Upper lobe of left lung (tissue), 6 donors: ENCODE measurements around the gene FLT1. TPM values are rescaled to one million over a fixed set of nuclear protein-coding genes. Genes with fewer than 3 reads are reported as not detected.

Experiments
- ATAC-seq, 2 donors: fragments of 200-7000 bp; cut with Tn5 transposase; one replicate each; pipeline ENCODE4 v1.9.1; 2022; ENCODE audit warnings: mild to moderate bottlenecking in 2 of 2, moderate library complexity in 2 of 2; ENCODE audit not compliant: low FRiP score in 2 of 2
- DNase-seq, 2 donors: peaks; one replicate each; pipeline ENCODE4 v3.0.0-alpha.2; 2019 to 2020
- H3K27ac ChIP-seq, 4 donors: fragments of 200-600 bp; sonication (generic); one replicate each; pipeline ENCODE4 v1.5.1; 2016 to 2019
- H3K27me3 ChIP-seq, 4 donors: fragments of 200-600 bp; sonication (generic); one replicate each; pipeline ENCODE4 v1.5.1; 2017 to 2019
- H3K36me3 ChIP-seq, 4 donors: fragments of 200-600 bp; sonication (generic); one replicate each; pipeline ENCODE4 v1.5.1; 2016 to 2019
- H3K4me1 ChIP-seq, 4 donors: fragments of 200-600 bp; sonication (generic); one replicate each; pipeline ENCODE4 v1.5.1; 2018 to 2019
- H3K4me3 ChIP-seq, 4 donors: fragments of 200-600 bp; sonication (generic); one replicate each; pipeline ENCODE4 v1.5.1; 2017 to 2019; ENCODE audit warnings: mild to moderate bottlenecking in 2 of 4, moderate library complexity in 1 of 4
- H3K9me3 ChIP-seq, 4 donors: fragments of 200-600 bp; sonication (generic); one replicate each; pipeline ENCODE4 v1.5.1; 2018 to 2019
- CTCF ChIP-seq, 6 experiments: fragments of 450-650 bp in 4 of 6; fragments of 200-600 bp in 2 of 6; sonication (generic) in 2 of 6; IDR thresholded peaks; one replicate each; pipeline ENCODE4 v1.5.1; 2016 to 2019; ENCODE audit warnings: antibody characterized with exemption in 6 of 6
- EP300 ChIP-seq, 4 donors: sonication (generic); formaldehyde crosslinking; IDR thresholded peaks; one replicate each; pipeline ENCODE4 v1.5.1; 2017; ENCODE audit warnings: antibody characterized with exemption in 4 of 4, control low read depth in 2 of 4
- POLR2A ChIP-seq, 4 donors: fragments of 450-650 bp; IDR thresholded peaks; one replicate each; pipeline ENCODE4 v1.5.1; 2016 to 2017; ENCODE audit warnings: antibody characterized with exemption in 4 of 4, mild to moderate bottlenecking in 2 of 4
- POLR2AphosphoS5 ChIP-seq, 2 donors: sonication (generic); formaldehyde crosslinking; IDR thresholded peaks; one replicate each; pipeline ENCODE4 v1.5.1; 2017; ENCODE audit warnings: antibody characterized with exemption in 2 of 2
- WGBS, 2 donors: methylation state at CpG; one replicate each; pipeline ENCODE4 v1.1.5; 2017 to 2018; 5-methylcytosine and 5-hydroxymethylcytosine counted together
- total RNA-seq, 6 donors: library from RNA; depleted of rRNA in 4 of 6; stranded (reverse); fragments of >200 nt in 4 of 6; gene quantifications; one replicate each; pipeline versions ENCODE4 v1.1.0 to v1.2.1, GENCODE V29; 2016 to 2021
- donor health status: DM: no; HTN: no; CAD: no; lungs with moderate emphysema.
- donor health status: DM: no; HTN: yes; CAD: no; lungs with severe emphysema.

Gene FLT1
- total RNA-seq, 6 donors from 2014 or later, result 20.9 to 47.9 (median 25.5) TPM

GRCh38 chr13:28322256-28322905 is 172.5 kb downstream of the FLT1 start:
- no peak overlapping the region for H3K4me3 ChIP-seq
- no peak for ATAC-seq
- no peaks in the 10 kb centered on the region for H3K27me3 ChIP-seq
- TF ChIP-seq POLR2A (IDR thresholded peaks at IDR 0.05), result no peak
- TF ChIP-seq EP300 (IDR thresholded peaks at IDR 0.05), result no peak
- no peak for TF ChIP-seq CTCF (IDR thresholded peaks at IDR 0.05)
- TF ChIP-seq POLR2AphosphoS5 (IDR thresholded peaks at IDR 0.05), result no peak
- no peak overlapping the region for H3K27ac ChIP-seq
- DNase-seq, result no peak
- H3K36me3 ChIP-seq, result peaks cover 0 to 14% (median 0%) of the 10 kb centered on the region in 4 donors
- 66% methylated on average over 11 of the region's 11 CpGs for WGBS, 2 donors
- peaks cover 14 to 27% (median 21%) of the 10 kb centered on the region in 4 donors for H3K4me1 ChIP-seq
- H3K9me3 ChIP-seq, result no peaks in the 10 kb centered on the region

- H3K27ac ChIP-seq, result no peak overlapping the region
- H3K27me3 ChIP-seq, result no peaks in the 10 kb centered on the region
- WGBS, 2 donors, result 74 to 76% methylated on average over 2 of the region's 2 CpGs
- H3K9me3 ChIP-seq, result no peaks in the 10 kb centered on the region
- H3K4me1 ChIP-seq, result peaks cover 14 to 27% (median 23%) of the 10 kb centered on the region in 4 donors
- H3K4me3 ChIP-seq, result no peak overlapping the region
- ATAC-seq, result no peak
- TF ChIP-seq CTCF (IDR thresholded peaks at IDR 0.05) (no peak), POLR2AphosphoS5 (IDR thresholded peaks at IDR 0.05) (no peak), EP300 (IDR thresholded peaks at IDR 0.05) (no peak), POLR2A (IDR thresholded peaks at IDR 0.05) (no peak)
- no peak for DNase-seq
- peaks cover 0 to 14% (median 0%) of the 10 kb centered on the region in 4 donors for H3K36me3 ChIP-seq
These were observed 173.2 kb downstream of the FLT1 start for GRCh38 chr13:28321756-28322155.

- Histone ChIP-seq H3K4me1 (peaks cover 14 to 27% (median 23%) of the 10 kb centered on the region in 4 donors), H3K27ac (no peak overlapping the region), H3K9me3 (no peaks in the 10 kb centered on the region), H3K36me3 (peaks cover 0 to 14% (median 0%) of the 10 kb centered on the region in 4 donors), H3K4me3 (no peak overlapping the region), H3K27me3 (no peaks in the 10 kb centered on the region)
- WGBS, 2 donors, result 76 to 81% methylated on average over 11 of the region's 11 CpGs
- TF ChIP-seq POLR2AphosphoS5 (IDR thresholded peaks at IDR 0.05) (no peak), POLR2A (IDR thresholded peaks at IDR 0.05) (no peak), EP300 (IDR thresholded peaks at IDR 0.05) (no peak), CTCF (IDR thresholded peaks at IDR 0.05) (no peak)
- DNase-seq (no peak), ATAC-seq (no peak)
These were observed 173.9 kb downstream of the FLT1 start for GRCh38 chr13:28320884-28321574.

- TF ChIP-seq EP300 (IDR thresholded peaks at IDR 0.05) (no peak), CTCF (IDR thresholded peaks at IDR 0.05) (no peak), POLR2A (IDR thresholded peaks at IDR 0.05) (no peak), POLR2AphosphoS5 (IDR thresholded peaks at IDR 0.05) (no peak)
- WGBS, 2 donors, result 90 to 94% methylated on average over 6 of the region's 6 CpGs
- Histone ChIP-seq H3K9me3 (no peaks in the 10 kb centered on the region), H3K4me3 (no peak overlapping the region), H3K36me3 (peaks cover 0 to 14% (median 0%) of the 10 kb centered on the region in 4 donors), H3K27ac (no peak overlapping the region), H3K4me1 (peaks cover 14 to 27% (median 21%) of the 10 kb centered on the region in 4 donors), H3K27me3 (no peaks in the 10 kb centered on the region)
- ATAC-seq, result no peak
- no peak for DNase-seq
These were observed 174.7 kb downstream of the FLT1 start for GRCh38 chr13:28320209-28320608.
